Duodenal mucosa (tissue), 2 donors: ENCODE measurements around the gene C1orf167.

ENCODE experiments used
- H3K27ac ChIP-seq: one replicate; pipeline ENCODE4 v1.7.0; 2013; ENCODE audit warnings: low read depth, low read length
- H3K27me3 ChIP-seq, 2 donors: one replicate each; pipeline ENCODE4 v1.7.0; 2013; ENCODE audit warnings: low read length in 2 of 2, control low read depth in 1 of 2; ENCODE audit not compliant: insufficient read depth in 2 of 2, control insufficient read depth in 1 of 2
- H3K36me3 ChIP-seq, 2 donors: one replicate each; pipeline ENCODE4 v1.7.0; 2013; ENCODE audit warnings: low read length in 2 of 2, control low read depth in 1 of 2; ENCODE audit not compliant: insufficient read depth in 2 of 2, control insufficient read depth in 1 of 2
- H3K4me1 ChIP-seq, 2 donors: one replicate each; pipeline ENCODE4 v1.7.0; 2013; ENCODE audit warnings: low read length in 2 of 2, control low read depth in 1 of 2; ENCODE audit not compliant: insufficient read depth in 2 of 2, control insufficient read depth in 1 of 2
- H3K4me3 ChIP-seq, 2 donors: one replicate each; pipeline ENCODE4 v1.7.0; 2013; ENCODE audit warnings: low read length in 2 of 2, low read depth in 1 of 2
- H3K9ac ChIP-seq, 2 donors: one replicate each; pipeline ENCODE4 v1.7.0; 2013; ENCODE audit warnings: low read length in 2 of 2, low read depth in 1 of 2
- H3K9me3 ChIP-seq, 2 donors: one replicate each; pipeline ENCODE4 v1.7.0; 2013; ENCODE audit warnings: low read length in 2 of 2, control low read depth in 1 of 2; ENCODE audit not compliant: control insufficient read depth in 1 of 2

The C1orf167 gene

DNA sequence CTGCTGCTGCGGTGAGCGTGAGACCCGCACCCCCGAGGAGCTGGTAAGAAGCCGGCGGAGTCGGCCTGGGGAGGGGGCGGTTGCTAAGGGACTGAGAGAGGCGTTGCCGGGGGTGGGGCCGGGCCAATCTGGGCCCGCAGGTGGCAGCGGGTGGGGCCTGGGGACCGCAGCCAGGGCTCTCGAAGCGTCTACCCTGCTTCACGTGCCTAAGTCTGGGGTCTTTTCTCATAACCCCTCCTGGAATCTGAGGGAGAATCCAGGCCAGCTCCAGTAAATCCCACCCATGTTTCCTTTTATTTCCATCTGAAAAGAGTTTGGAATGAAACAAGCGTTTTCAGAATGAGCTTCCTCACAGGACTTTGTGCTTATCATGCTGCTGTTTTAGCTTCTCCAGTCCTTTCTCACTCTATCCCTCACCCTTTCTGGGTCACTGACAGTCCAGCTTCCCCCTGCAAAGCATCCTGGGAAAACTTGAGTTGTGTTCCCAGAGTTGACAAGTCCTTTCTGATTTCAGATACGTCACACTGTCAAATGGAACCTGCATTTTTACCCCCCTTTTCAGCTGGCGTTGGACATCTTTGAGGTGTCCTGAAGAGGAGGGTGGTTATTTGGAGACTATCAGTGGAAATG lies 44.4 kb downstream of the C1orf167 start:
- peak overlapping the region; percentile 55 to 87 for H3K9ac ChIP-seq
- no peaks in the 10 kb centered on the region for H3K9me3 ChIP-seq
- peaks cover 50 to 51% of the 10 kb centered on the region in 2 donors for H3K4me1 ChIP-seq
- H3K27me3 ChIP-seq, result no peaks in the 10 kb centered on the region
- peak overlapping the region; percentile 67 to 96 for H3K4me3 ChIP-seq
- H3K36me3 ChIP-seq, result peaks cover 4 to 21% of the 10 kb centered on the region in 2 donors
- peak overlapping the region; percentile 99 for H3K27ac ChIP-seq

DNA sequence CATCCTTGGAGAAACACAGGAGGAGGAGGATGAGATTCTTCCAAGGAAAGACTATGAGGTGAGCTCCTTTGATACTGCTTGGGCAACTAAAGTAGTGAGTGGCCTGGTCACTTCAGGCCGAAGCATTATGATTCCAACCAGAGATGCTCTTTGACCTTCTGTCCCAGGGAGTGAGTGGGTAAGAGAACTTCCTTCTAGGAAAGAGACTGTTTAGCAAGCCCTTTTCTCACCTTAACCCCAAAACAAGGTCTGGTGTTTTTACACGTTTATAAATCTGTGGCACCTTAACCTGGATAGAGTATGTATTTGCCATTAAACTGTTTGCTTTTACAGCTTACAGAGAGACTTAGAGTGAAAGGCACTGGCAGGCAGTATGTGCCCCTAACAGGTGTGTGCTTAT lies 45.1 kb downstream of the C1orf167 start:
- H3K36me3 ChIP-seq, result peaks cover 3 to 21% of the 10 kb centered on the region in 2 donors
- H3K4me1 ChIP-seq, result peaks cover 46% of the 10 kb centered on the region in 2 donors
- H3K27me3 ChIP-seq, result no peaks in the 10 kb centered on the region
- H3K9ac ChIP-seq, result peak overlapping the region; percentile 55 to 87
- H3K9me3 ChIP-seq, result no peaks in the 10 kb centered on the region
- H3K27ac ChIP-seq, result no peak overlapping the region
- H3K4me3 ChIP-seq, result peak overlapping the region; percentile 67 to 96

DNA sequence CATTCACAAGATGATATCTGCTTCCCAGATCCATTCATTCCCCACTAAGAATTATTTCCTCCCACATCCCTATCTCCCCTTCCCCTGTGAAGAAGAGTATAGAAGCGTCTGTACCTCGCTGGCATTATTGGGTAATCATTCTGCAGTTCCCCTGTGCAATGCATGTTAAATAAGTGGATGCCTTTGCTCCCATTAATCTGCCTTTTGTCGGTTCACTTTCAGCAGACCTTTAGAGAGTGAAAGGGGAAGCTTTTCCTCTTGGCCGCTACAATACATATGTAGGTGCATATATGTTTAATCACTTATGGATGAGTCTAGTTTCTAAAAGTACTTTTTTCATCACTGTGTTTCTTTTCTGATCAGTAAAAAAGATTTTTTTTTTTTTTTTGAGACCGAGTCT lies 51.0 kb downstream of the C1orf167 start:
- peaks cover 17 to 53% of the 10 kb centered on the region in 2 donors for H3K36me3 ChIP-seq
- H3K27ac ChIP-seq, result no peak overlapping the region
- H3K4me1 ChIP-seq, result peaks cover 3 to 4% of the 10 kb centered on the region in 2 donors
- no peaks in the 10 kb centered on the region for H3K9me3 ChIP-seq
- H3K4me3 ChIP-seq, result no peak overlapping the region
- no peaks in the 10 kb centered on the region for H3K27me3 ChIP-seq
- no peak overlapping the region for H3K9ac ChIP-seq

DNA sequence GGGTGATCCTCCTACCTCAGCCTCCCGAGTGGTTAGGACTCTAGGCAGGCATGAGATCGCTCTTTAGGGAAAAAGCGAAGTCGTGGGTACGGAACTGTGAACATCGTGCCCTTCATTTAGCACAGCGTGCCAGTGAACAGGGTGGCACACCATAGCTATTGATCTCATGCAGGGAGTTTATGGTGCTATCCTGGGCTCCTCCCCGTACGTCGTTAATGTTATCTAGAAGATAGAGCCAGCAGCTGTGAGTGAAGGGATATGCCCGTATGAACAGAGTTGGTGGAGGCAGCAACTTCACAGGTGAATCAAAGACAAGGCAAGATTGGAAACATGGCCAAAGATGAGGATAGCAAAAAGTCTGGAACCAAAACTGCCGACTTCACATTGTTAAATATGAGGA lies 55.2 kb downstream of the C1orf167 start:
- Histone ChIP-seq H3K27ac (no peak overlapping the region), H3K27me3 (no peaks in the 10 kb centered on the region), H3K4me3 (no peak overlapping the region), H3K4me1 (peaks cover 3 to 4% of the 10 kb centered on the region in 2 donors), H3K9ac (no peak overlapping the region), H3K36me3 (peaks cover 18 to 54% of the 10 kb centered on the region in 2 donors), H3K9me3 (no peaks in the 10 kb centered on the region)

DNA sequence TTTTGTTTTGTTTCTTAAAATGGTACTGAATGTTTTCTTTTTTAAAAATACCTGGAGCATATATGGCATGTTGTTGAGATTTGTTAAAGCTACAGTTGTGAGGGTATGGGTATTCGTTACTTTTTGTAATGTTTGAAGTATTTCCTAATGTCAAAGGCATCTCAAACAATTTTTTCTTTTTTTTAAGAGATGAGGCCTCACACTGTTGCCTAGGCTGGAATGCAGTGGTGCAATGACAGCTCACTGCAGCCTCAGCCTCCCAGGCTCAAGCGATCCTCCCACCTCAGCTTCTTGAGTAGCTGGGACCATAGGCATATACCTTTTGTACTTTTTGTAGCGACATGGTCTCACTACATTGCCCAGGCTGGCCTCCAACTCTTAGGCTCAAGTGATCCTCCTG lies 60.1 kb downstream of the C1orf167 start:
- Histone ChIP-seq H3K9ac (no peak overlapping the region), H3K4me3 (no peak overlapping the region), H3K4me1 (peaks cover 0 to under 1% of the 10 kb centered on the region in 2 donors), H3K36me3 (peaks cover 16 to 64% of the 10 kb centered on the region in 2 donors), H3K27me3 (no peaks in the 10 kb centered on the region), H3K9me3 (no peaks in the 10 kb centered on the region), H3K27ac (no peak overlapping the region)

DNA sequence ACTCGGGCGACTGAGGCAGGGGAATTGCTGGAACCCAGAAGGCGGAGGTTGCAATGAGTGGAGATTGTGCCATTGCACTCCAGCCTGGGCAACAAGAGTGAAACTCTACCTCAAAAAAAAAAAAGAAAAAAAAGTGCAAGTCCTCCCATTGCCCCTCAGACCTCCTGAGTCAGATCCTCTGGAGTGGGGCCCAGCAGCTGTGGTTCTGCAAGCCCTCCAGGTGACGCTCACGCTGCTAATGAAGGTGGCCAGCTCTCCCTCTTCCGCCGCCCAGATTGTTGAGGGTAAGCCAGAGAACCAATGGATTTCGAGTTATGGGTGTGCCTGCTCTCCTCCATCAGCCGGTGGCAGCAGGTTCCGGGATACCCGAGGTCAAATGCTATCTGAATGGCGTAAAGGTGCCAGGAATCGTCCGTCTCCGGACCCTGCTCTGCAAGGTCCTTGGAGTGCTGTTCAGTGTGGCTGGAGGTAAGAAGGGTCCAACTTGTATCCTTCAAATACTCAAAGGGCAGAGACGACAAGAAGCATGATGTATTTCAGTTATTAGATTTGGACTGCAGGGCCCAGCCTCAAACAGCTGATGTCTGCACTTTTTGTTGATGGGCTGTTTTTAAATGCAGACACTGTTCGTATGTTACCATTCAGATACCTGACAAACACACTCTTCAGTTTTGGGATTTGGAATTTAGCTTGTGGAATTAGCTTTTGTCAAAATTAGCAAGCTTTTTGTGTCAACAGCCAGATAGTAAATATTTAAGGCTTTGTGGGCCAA lies 61.6 kb downstream of the C1orf167 start:
- Histone ChIP-seq H3K9ac (no peak overlapping the region), H3K4me1 (no peaks in the 10 kb centered on the region)

DNA sequence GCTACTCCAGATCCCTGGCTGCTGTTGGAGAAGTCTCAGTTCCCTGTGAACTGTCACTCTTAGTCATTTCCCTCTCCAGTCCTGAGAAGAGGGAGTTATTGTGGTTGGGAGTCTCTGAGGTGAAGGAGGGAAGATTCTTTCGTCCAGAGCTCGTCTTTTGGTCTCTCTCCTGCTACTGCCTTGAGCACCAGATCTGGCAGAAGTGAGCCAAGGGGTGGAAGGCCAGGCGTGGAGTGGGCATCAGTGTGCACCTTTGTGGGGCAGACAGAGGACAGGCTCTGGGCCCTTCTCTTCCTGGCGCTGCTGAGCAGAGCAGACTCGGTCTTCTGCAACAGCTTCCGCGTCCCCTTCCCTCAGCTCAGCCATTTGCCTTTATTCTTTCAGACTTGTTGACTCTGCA lies 63.1 kb downstream of the C1orf167 start:
- H3K27me3 ChIP-seq, result no peaks in the 10 kb centered on the region
- no peak overlapping the region for H3K4me3 ChIP-seq
- no peak overlapping the region for H3K27ac ChIP-seq
- no peaks in the 10 kb centered on the region for H3K9me3 ChIP-seq
- H3K36me3 ChIP-seq, result peaks cover 31 to 70% of the 10 kb centered on the region in 2 donors
- H3K9ac ChIP-seq, result no peak overlapping the region
- H3K4me1 ChIP-seq, result no peaks in the 10 kb centered on the region

More for the DNA sequence above, 61.6 kb downstream of the C1orf167 start:
- peaks cover 17 to 69% of the 10 kb centered on the region in 2 donors for H3K36me3 ChIP-seq
- no peaks in the 10 kb centered on the region for H3K9me3 ChIP-seq
- no peak overlapping the region for H3K4me3 ChIP-seq
- no peaks in the 10 kb centered on the region for H3K27me3 ChIP-seq
- H3K27ac ChIP-seq, result no peak overlapping the region

DNA sequence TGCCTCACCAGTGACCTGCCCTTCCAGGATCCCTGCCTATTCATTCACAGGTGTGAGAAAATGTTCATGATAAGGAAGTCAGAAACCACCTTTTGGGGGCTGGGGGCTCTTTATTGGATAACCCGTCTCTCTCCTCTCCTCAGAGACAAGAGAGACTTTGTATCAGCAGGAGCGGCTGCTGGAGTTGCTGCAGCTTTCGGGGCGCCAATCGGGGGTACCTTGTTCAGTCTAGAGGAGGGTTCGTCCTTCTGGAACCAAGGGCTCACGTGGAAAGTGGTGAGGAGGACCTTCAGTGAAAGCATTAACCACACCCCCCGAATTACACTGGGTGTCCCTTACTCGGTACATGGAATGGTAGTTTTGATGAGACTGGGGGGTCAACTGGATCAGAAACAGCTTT lies 65.0 kb downstream of the C1orf167 start:
- no peaks in the 10 kb centered on the region for H3K4me1 ChIP-seq
- no peak overlapping the region for H3K4me3 ChIP-seq
- no peak overlapping the region for H3K9ac ChIP-seq
- H3K36me3 ChIP-seq, result peaks cover 32 to 81% of the 10 kb centered on the region in 2 donors
- no peaks in the 10 kb centered on the region for H3K9me3 ChIP-seq
- H3K27ac ChIP-seq, result no peak overlapping the region
- H3K27me3 ChIP-seq, result no peaks in the 10 kb centered on the region

DNA sequence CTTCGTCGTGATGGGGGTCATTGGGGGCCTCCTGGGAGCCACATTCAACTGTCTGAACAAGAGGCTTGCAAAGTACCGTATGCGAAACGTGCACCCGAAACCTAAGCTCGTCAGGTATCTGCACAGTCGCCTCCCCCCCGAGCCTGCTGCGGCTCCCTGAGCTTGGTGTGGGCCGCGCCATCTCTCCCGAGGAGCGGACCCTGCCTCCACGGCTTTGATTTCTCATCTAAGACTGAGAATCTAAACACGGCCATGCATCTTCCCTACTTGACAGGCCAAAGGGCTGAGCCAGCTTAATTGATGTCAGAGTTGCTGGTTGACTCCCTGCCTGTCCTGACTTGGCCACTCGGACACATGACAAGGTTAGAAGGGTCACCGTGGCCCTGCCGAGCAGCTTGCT lies 66.5 kb downstream of the C1orf167 start:
- Histone ChIP-seq H3K9ac (no peak overlapping the region), H3K27ac (no peak overlapping the region), H3K9me3 (no peaks in the 10 kb centered on the region), H3K36me3 (peaks cover 40 to 89% of the 10 kb centered on the region in 2 donors), H3K27me3 (no peaks in the 10 kb centered on the region), H3K4me1 (no peaks in the 10 kb centered on the region), H3K4me3 (no peak overlapping the region)

DNA sequence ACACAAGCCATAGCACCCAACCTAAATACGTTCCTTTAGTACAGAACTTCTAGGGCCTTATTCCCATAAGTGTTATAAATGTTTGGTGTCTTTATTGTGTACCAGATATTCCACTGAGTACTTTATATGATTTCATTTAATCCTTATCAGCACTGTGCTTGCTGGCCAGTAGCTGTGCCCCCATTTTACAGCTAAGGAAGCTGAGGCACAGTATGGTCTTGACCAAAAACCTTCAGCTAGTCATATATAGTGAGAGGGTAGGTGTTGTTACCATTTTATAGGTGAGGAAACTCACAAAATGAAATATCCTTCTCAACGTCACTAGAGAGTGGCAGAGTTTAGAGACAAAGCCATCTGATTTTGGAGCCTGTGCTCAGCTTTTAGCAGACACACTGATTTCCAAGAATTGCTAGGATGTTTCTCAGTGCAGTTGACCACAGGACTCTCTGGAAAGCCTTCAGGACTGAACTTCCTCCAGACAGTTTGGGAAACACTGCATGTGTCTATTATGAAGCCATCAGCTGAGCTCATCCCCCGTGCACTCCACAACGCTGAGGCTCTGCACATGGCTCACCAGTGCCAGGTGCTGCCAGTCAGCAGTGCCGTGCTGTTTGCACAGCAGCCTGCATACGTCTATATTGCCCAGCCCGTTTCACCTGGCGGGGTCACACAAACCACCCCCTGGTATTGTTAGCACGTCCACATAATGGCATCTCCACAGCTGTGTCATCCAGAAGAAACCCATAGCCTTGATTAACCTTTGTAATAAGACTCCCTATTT lies 70.1 kb downstream of the C1orf167 start:
- Histone ChIP-seq H3K36me3 (peaks cover 56 to 91% of the 10 kb centered on the region in 2 donors), H3K9me3 (no peaks in the 10 kb centered on the region), H3K27ac (no peak overlapping the region), H3K9ac (no peak overlapping the region), H3K27me3 (no peaks in the 10 kb centered on the region), H3K4me3 (no peak overlapping the region), H3K4me1 (peaks cover 0 to 5% of the 10 kb centered on the region in 2 donors)
